ENCODE data around the gene PCDHA9. TPM values are rescaled to one million over a fixed set of nuclear protein-coding genes. Genes with fewer than 3 reads are reported as not detected.

The PCDHA9 gene
- total and polyA plus RNA-seq, 2 experiments from 2014 or later: 0.57 to 2.5 TPM

DNA sequence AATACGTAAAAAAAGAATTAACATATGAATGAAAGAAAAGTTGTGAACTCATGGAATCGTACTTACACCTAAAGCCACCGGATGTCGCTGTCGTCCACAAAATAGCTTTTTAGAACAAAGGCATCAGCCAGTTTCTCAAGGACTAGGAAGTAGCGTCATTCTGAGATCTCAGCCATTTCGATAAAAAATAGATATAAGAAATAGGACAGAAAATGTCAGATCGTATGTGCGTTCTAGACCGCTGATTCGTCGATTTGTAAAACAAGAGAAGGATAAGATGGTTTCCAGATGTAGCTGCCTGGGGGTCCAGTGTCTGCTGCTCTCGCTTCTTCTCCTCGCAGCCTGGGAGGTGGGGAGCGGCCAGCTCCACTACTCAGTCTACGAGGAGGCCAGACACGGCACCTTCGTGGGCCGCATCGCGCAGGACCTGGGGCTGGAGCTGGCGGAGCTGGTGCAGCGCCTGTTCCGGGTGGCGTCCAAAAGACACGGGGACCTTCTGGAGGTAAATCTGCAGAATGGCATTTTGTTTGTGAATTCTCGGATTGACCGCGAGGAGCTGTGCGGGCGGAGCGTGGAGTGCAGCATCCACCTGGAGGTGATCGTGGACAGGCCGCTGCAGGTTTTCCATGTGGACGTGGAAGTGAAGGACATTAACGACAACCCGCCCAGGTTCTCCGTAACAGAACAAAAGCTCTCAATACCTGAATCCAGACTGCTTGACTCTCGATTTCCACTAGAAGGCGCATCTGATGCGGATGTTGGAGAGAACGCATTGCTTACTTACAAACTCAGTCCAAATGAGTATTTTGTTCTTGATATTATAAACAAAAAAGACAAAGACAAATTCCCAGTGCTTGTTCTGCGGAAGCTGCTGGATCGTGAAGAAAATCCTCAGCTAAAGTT, 7.8 kb downstream of the PCDHA9 start, which contains the start of gene PCDHA10:
Gene PCDHA10, plus strand, starts transcription at position 126 of the 903 bp plus-strand sequence. Its CDS starts 152 bp downstream, at position 278.
- no peaks in the 10 kb centered on the region for H3K27me3 ChIP-seq
- 24% methylated on average over 44 of the region's 44 CpGs for WGBS (ENCODE audit: low lambda C conversion rate, missing lambda C conversion rate)
- no peaks in the 10 kb centered on the region for H4K20me1 ChIP-seq (ENCODE audit: insufficient read depth, poor library complexity, severe bottlenecking)
- DNase-seq (ENCODE audit: low spot score): peak; percentile 72
- no peaks in the 10 kb centered on the region for H3K36me3 ChIP-seq (replicated peaks; ENCODE audit: insufficient read depth, low read depth)
- H3K79me2 ChIP-seq: no peaks in the 10 kb centered on the region
- peak within 1 kb of the TSS; percentile 64 for H3K27ac ChIP-seq
- H3K4me2 ChIP-seq: peak within 1 kb of the TSS; percentile 41
- no peaks in the 10 kb centered on the region for H3K4me1 ChIP-seq (ENCODE audit: insufficient read depth)
- H3K9me3 ChIP-seq (ENCODE audit: low read depth): peaks cover 7% of the 10 kb centered on the region
- peak within 1 kb of the TSS; percentile 4 for H3K4me3 ChIP-seq
- no peaks in the 10 kb centered on the region for H3K9me2 ChIP-seq (replicated peaks; ENCODE audit: insufficient read depth)
- peak within 1 kb of the TSS; percentile 56 for H2AFZ ChIP-seq
- TF ChIP-seq EZH2 (IDR thresholded peaks at IDR 0.05; ENCODE audit: borderline replicate concordance) (no peak), EZH2phosphoT487 (IDR thresholded peaks at IDR 0.05; ENCODE audit: low read depth, severe bottlenecking, unreplicated experiment) (no peak)
- TF ChIP-seq, protein P1, sequence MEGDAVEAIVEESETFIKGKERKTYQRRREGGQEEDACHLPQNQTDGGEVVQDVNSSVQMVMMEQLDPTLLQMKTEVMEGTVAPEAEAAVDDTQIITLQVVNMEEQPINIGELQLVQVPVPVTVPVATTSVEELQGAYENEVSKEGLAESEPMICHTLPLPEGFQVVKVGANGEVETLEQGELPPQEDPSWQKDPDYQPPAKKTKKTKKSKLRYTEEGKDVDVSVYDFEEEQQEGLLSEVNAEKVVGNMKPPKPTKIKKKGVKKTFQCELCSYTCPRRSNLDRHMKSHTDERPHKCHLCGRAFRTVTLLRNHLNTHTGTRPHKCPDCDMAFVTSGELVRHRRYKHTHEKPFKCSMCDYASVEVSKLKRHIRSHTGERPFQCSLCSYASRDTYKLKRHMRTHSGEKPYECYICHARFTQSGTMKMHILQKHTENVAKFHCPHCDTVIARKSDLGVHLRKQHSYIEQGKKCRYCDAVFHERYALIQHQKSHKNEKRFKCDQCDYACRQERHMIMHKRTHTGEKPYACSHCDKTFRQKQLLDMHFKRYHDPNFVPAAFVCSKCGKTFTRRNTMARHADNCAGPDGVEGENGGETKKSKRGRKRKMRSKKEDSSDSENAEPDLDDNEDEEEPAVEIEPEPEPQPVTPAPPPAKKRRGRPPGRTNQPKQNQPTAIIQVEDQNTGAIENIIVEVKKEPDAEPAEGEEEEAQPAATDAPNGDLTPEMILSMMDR (IDR thresholded peaks at IDR 0.05; ENCODE audit: poor library complexity): peak; percentile 60

DNA sequence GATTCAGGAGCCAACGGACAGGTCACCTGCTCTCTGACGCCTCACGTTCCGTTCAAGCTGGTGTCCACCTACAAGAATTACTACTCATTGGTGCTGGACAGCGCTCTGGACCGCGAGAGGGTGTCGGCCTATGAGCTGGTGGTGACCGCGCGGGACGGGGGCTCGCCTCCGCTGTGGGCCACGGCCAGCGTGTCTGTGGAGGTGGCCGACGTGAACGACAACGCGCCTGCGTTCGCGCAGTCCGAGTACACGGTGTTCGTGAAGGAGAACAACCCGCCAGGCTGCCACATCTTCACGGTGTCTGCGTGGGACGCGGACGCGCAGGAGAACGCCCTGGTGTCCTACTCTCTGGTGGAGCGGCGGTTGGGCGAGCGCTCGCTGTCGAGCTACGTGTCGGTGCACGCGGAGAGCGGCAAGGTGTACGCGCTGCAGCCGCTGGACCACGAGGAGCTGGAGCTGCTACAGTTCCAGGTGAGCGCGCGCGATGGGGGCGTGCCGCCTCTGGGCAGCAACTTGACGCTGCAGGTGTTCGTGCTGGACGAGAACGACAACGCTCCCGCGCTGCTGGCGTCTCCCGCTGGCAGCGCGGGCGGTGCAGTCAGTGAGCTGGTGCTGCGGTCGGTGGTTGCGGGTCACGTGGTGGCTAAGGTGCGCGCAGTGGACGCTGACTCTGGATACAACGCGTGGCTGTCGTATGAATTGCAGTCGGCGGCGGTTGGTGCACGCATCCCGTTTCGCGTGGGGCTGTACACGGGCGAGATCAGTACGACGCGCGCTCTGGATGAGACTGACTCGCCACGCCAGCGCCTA, 9.2 kb downstream of the PCDHA9 start:
- no peak for DNase-seq (ENCODE audit: low spot score)
- peaks cover 11% of the 10 kb centered on the region for H3K9me3 ChIP-seq (ENCODE audit: low read depth)
- no peaks in the 10 kb centered on the region for H3K4me1 ChIP-seq (ENCODE audit: insufficient read depth)
- no peak overlapping the region for H3K27ac ChIP-seq
- no peak overlapping the region for H2AFZ ChIP-seq
- over 99% methylated on average over 87 of the region's 94 CpGs for WGBS (ENCODE audit: low lambda C conversion rate, missing lambda C conversion rate)
- no peaks in the 10 kb centered on the region for H3K9me2 ChIP-seq (replicated peaks; ENCODE audit: insufficient read depth)
- no peaks in the 10 kb centered on the region for H3K36me3 ChIP-seq (replicated peaks; ENCODE audit: insufficient read depth, low read depth)
- TF ChIP-seq EZH2phosphoT487 (IDR thresholded peaks at IDR 0.05; ENCODE audit: low read depth, severe bottlenecking, unreplicated experiment) (no peak), EZH2 (IDR thresholded peaks at IDR 0.05; ENCODE audit: borderline replicate concordance) (no peak)
- TF ChIP-seq, protein P1 (IDR thresholded peaks at IDR 0.05; ENCODE audit: poor library complexity): no peak
- no peak overlapping the region for H3K4me3 ChIP-seq
- no peaks in the 10 kb centered on the region for H3K79me2 ChIP-seq
- no peak overlapping the region for H3K4me2 ChIP-seq
- H3K27me3 ChIP-seq: no peaks in the 10 kb centered on the region
- H4K20me1 ChIP-seq (ENCODE audit: insufficient read depth, poor library complexity, severe bottlenecking): no peaks in the 10 kb centered on the region

DNA sequence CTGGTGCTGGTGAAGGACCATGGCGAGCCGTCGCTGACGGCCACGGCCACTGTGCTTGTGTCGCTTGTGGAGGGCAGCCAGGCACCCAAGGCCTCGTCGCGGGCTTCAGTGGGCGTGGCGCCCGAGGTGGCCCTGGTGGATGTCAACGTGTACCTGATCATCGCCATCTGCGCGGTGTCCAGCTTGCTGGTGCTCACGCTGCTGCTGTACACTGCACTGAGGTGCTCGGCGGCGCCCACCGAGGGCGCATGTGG, 9.7 kb downstream of the PCDHA9 start:
- Histone ChIP-seq H3K4me2 (no peak overlapping the region), H3K36me3 (replicated peaks; ENCODE audit: insufficient read depth, low read depth) (no peaks in the 10 kb centered on the region), H3K27ac (no peak overlapping the region), H3K9me2 (replicated peaks; ENCODE audit: insufficient read depth) (no peaks in the 10 kb centered on the region), H3K4me1 (ENCODE audit: insufficient read depth) (no peaks in the 10 kb centered on the region), H3K79me2 (no peaks in the 10 kb centered on the region), H4K20me1 (ENCODE audit: insufficient read depth, poor library complexity, severe bottlenecking) (no peaks in the 10 kb centered on the region), H3K9me3 (ENCODE audit: low read depth) (peaks cover 11% of the 10 kb centered on the region), H2AFZ (no peak overlapping the region), H3K27me3 (no peaks in the 10 kb centered on the region), H3K4me3 (no peak overlapping the region)
- no peak for DNase-seq (ENCODE audit: low spot score)
- no peak for TF ChIP-seq EZH2 (IDR thresholded peaks at IDR 0.05; ENCODE audit: borderline replicate concordance)
- TF ChIP-seq, protein P1 (IDR thresholded peaks at IDR 0.05; ENCODE audit: poor library complexity): no peak
- no peak for TF ChIP-seq EZH2phosphoT487 (IDR thresholded peaks at IDR 0.05; ENCODE audit: low read depth, severe bottlenecking, unreplicated experiment)
- WGBS (ENCODE audit: low lambda C conversion rate, missing lambda C conversion rate): 98% methylated on average over 20 of the region's 22 CpGs
